DND-41 (cell line): ENCODE results near the gene ZNF565.

ENCODE experiments used
- ATAC-seq: fragments of 200-7000 bp; cut with Tn5 transposase; 3 replicates; pipeline ENCODE4 v1.9.1; 2021; ENCODE audit warnings: low read depth; ENCODE audit not compliant: insufficient read depth
- DNase-seq: peaks from one replicate; pipeline ENCODE4 v3.0.0-alpha.2; 2020
- H2AFZ ChIP-seq: 2 replicates; pipeline ENCODE4 v1.6.0; 2012; ENCODE audit warnings: low read depth, low read length
- H3K27ac ChIP-seq: 2 replicates; pipeline ENCODE4 v1.5.1; 2012; ENCODE audit warnings: low read length, inconsistent platforms
- H3K27me3 ChIP-seq: fragments of 200-600 bp; sonication (generic); 2 replicates; pipeline ENCODE4 v1.6.0; 2012; ENCODE audit warnings: low read length, mild to moderate bottlenecking, inconsistent platforms; ENCODE audit not compliant: insufficient read depth, poor library complexity
- H3K36me3 ChIP-seq: 2 replicates; pipeline ENCODE4 v1.5.1; 2012; ENCODE audit warnings: low read length, inconsistent platforms; ENCODE audit not compliant: insufficient read depth
- H3K4me1 ChIP-seq: 2 replicates; pipeline ENCODE4 v1.5.1; 2012; ENCODE audit warnings: mild to moderate bottlenecking, low read length; ENCODE audit not compliant: insufficient read depth
- H3K4me2 ChIP-seq: 2 replicates; pipeline ENCODE4 v1.6.0; 2012; ENCODE audit warnings: mild to moderate bottlenecking, moderate library complexity, low read length, inconsistent platforms; ENCODE audit not compliant: insufficient read depth
- H3K4me3 ChIP-seq, 2 experiments: fragments of 200-600 bp in 1 of 2; shearing (Covaris generic) in 1 of 2; 2 replicates each; pipeline ENCODE4 v1.5.1; 2012 to 2016; ENCODE audit warnings: inconsistent platforms in 2 of 2, low read length in 2 of 2, mild to moderate bottlenecking in 2 of 2, low read depth in 1 of 2, moderate library complexity in 1 of 2
- H3K79me2 ChIP-seq: 2 replicates; pipeline ENCODE4 v1.6.0; 2012; ENCODE audit warnings: low read length, inconsistent platforms; ENCODE audit not compliant: insufficient read depth
- H3K9ac ChIP-seq: 2 replicates; pipeline ENCODE4 v1.6.0; 2012; ENCODE audit warnings: low read depth, mild to moderate bottlenecking, inconsistent platforms, low read length, moderate library complexity
- H3K9me3 ChIP-seq: 2 replicates; pipeline ENCODE4 v1.5.1; 2012; ENCODE audit warnings: low read length, moderate library complexity, mild to moderate bottlenecking, inconsistent platforms; ENCODE audit not compliant: insufficient read depth, severe bottlenecking
- H4K20me1 ChIP-seq: 2 replicates; pipeline ENCODE4 v1.6.0; 2012; ENCODE audit warnings: low read length; ENCODE audit not compliant: insufficient read depth
- CTCF ChIP-seq: IDR thresholded peaks from 2 replicates; pipeline ENCODE4 v1.5.1; 2012; ENCODE audit warnings: borderline replicate concordance, low read length, moderate library complexity, mild to moderate bottlenecking; ENCODE audit not compliant: poor library complexity, severe bottlenecking; ENCODE audit errors: extremely low read depth
- EZH2 ChIP-seq: IDR thresholded peaks from 3 replicates; pipeline ENCODE4 v1.6.1; 2012; ENCODE audit warnings: borderline replicate concordance, low read depth, mild to moderate bottlenecking, moderate library complexity, low read length, inconsistent platforms; ENCODE audit not compliant: severe bottlenecking

The ZNF565 gene

GRCh38 chr19:36144624-36145023 lies 69.8 kb downstream of the ZNF565 start:
- Histone ChIP-seq H3K27me3 (no peaks in the 10 kb centered on the region), H3K27ac (no peak overlapping the region), H3K4me2 (no peak overlapping the region), H3K4me1 (peaks cover 11% of the 10 kb centered on the region), H3K9ac (no peak overlapping the region), H3K36me3 (peaks cover 65% of the 10 kb centered on the region), H2AFZ (no peak overlapping the region), H3K79me2 (peaks cover 24% of the 10 kb centered on the region), H3K9me3 (no peaks in the 10 kb centered on the region), H3K4me3 (no peak overlapping the region), H4K20me1 (peaks cover 17% of the 10 kb centered on the region)
- no peak for DNase-seq
- TF ChIP-seq EZH2 (no peak), CTCF (no peak)
- ATAC-seq, result no peak

GRCh38 chr19:36142496-36142895 lies 72.0 kb downstream of the ZNF565 start:
- no peak overlapping the region for H3K4me2 ChIP-seq
- no peak overlapping the region for H3K27ac ChIP-seq
- peaks cover 22% of the 10 kb centered on the region for H3K4me1 ChIP-seq
- TF ChIP-seq CTCF, result no peak
- TF ChIP-seq EZH2, result no peak
- peaks cover 49% of the 10 kb centered on the region for H3K36me3 ChIP-seq
- no peaks in the 10 kb centered on the region for H3K27me3 ChIP-seq
- H3K79me2 ChIP-seq, result peaks cover 24% of the 10 kb centered on the region
- peaks cover 17% of the 10 kb centered on the region for H4K20me1 ChIP-seq
- ATAC-seq, result no peak
- no peaks in the 10 kb centered on the region for H3K9me3 ChIP-seq
- no peak overlapping the region for H3K4me3 ChIP-seq
- DNase-seq, result no peak
- H3K9ac ChIP-seq, result no peak overlapping the region
- no peak overlapping the region for H2AFZ ChIP-seq

- Histone ChIP-seq H3K4me3 (no peak overlapping the region), H4K20me1 (peaks cover 17% of the 10 kb centered on the region), H3K27me3 (no peaks in the 10 kb centered on the region), H3K9ac (no peak overlapping the region), H3K36me3 (peaks cover 46% of the 10 kb centered on the region), H2AFZ (no peak overlapping the region), H3K79me2 (peaks cover 24% of the 10 kb centered on the region), H3K9me3 (no peaks in the 10 kb centered on the region), H3K4me2 (peak overlapping the region; percentile 53), H3K27ac (no peak overlapping the region), H3K4me1 (peaks cover 22% of the 10 kb centered on the region)
- no peak for TF ChIP-seq CTCF
- TF ChIP-seq EZH2, result no peak
- no peak for DNase-seq
- no peak for ATAC-seq
Measured at GRCh38 chr19:36142046-36142445, 72.4 kb downstream of the ZNF565 start.
